GM18508 (cell line): Measurements from ENCODE around the gene SIDT2.

Source experiments
- ATAC-seq: cut with Tn5 transposase; IDR thresholded peaks from one replicate; pipeline ENCODE4 v1.9.1; 2021; ENCODE audit warnings: moderate number of reproducible peaks; ENCODE audit not compliant: insufficient read depth, unreplicated experiment

SIDT2 gene

GRCh38 chr11:117187799-117188481 is 9.4 kb downstream of the SIDT2 start:
- ATAC-seq: no peak

- ATAC-seq: no peak
These were observed 10.1 kb downstream of the SIDT2 start for GRCh38 chr11:117188620-117189081.

GRCh38 chr11:117189191-117189940 is 10.8 kb downstream of the SIDT2 start:
- ATAC-seq: no peak

GRCh38 chr11:117189941-117190544 is 11.5 kb downstream of the SIDT2 start:
- ATAC-seq: no peak

- ATAC-seq: no peak
These were observed 13.3 kb downstream of the SIDT2 start for GRCh38 chr11:117191680-117192400.

- no peak for ATAC-seq
These were observed 13.9 kb downstream of the SIDT2 start for GRCh38 chr11:117192401-117192875.

- ATAC-seq: no peak
These were observed 14.8 kb downstream of the SIDT2 start for GRCh38 chr11:117193130-117194020.

- ATAC-seq: no peak
These were observed 15.7 kb downstream of the SIDT2 start for GRCh38 chr11:117194267-117194666.

GRCh38 chr11:117195258-117195657 is 16.7 kb downstream of the SIDT2 start:
- ATAC-seq: no peak

GRCh38 chr11:117195761-117196160 is 17.2 kb downstream of the SIDT2 start:
- no peak for ATAC-seq

GRCh38 chr11:117197006-117197405 is 18.5 kb downstream of the SIDT2 start:
- ATAC-seq: no peak

- no peak for ATAC-seq
These were observed 19.2 kb downstream of the SIDT2 start for GRCh38 chr11:117197516-117198456.

GRCh38 chr11:117198613-117199012 is 20.1 kb downstream of the SIDT2 start:
- no peak for ATAC-seq

GRCh38 chr11:117199053-117199915 is 20.7 kb downstream of the SIDT2 start, which contains the start of gene TAGLN:
Gene TAGLN (plus strand): TSS chr11:117199370. CDS start chr11:117203014, 3,644 bp downstream.
- no peak for ATAC-seq

- no peak for ATAC-seq
These were observed 21.6 kb downstream of the SIDT2 start for GRCh38 chr11:117199916-117200812.

GRCh38 chr11:117200813-117201657 is 22.5 kb downstream of the SIDT2 start:
- no peak for ATAC-seq
